GM11168 (cell line): ENCODE measurements around the gene LBHD2.

Source experiments
- in situ Hi-C: fragments of 300-500 bp; cut with MboI; formaldehyde crosslinking; loops from one replicate; pipeline ENCODE4 v1.12.0; 2022; ENCODE audit warnings: low sequenced_read_pairs; ENCODE audit not compliant: unreplicated experiment

Gene LBHD2

GRCh38 chr14:103127861-103128598 is 44.0 kb downstream of the LBHD2 start:
- in situ Hi-C loops: no loop called here

- in situ Hi-C loops: no loop called here
Measured at GRCh38 chr14:103128631-103129300, 44.8 kb downstream of the LBHD2 start.

- in situ Hi-C loops: no loop called here
Measured at GRCh38 chr14:103129301-103130016, 45.4 kb downstream of the LBHD2 start.

GRCh38 chr14:103130017-103130764 is 46.2 kb downstream of the LBHD2 start:
- in situ Hi-C loops: no loop called here

- in situ Hi-C loops: no loop called here
Measured at GRCh38 chr14:103130965-103131364, 47.0 kb downstream of the LBHD2 start.

- in situ Hi-C loops: no loop called here
Measured at GRCh38 chr14:103131580-103131979, 47.6 kb downstream of the LBHD2 start.

GRCh38 chr14:103132381-103133209 is 48.6 kb downstream of the LBHD2 start:
- in situ Hi-C loops: no loop called here

GRCh38 chr14:103133210-103134140 is 49.5 kb downstream of the LBHD2 start:
- in situ Hi-C loops: no loop called here

- in situ Hi-C loops: no loop called here
Measured at GRCh38 chr14:103134405-103134804, 50.4 kb downstream of the LBHD2 start.

GRCh38 chr14:103134919-103135318 is 50.9 kb downstream of the LBHD2 start:
- in situ Hi-C loops: no loop called here

GRCh38 chr14:103135333-103136260 is 51.6 kb downstream of the LBHD2 start:
- in situ Hi-C loops: no loop called here

GRCh38 chr14:103136388-103137271 is 52.6 kb downstream of the LBHD2 start:
- in situ Hi-C loops: no loop called here

GRCh38 chr14:103137689-103138300 is 53.8 kb downstream of the LBHD2 start:
- in situ Hi-C loops: no loop called here

- in situ Hi-C loops: no loop called here
Measured at GRCh38 chr14:103138301-103139131, 54.5 kb downstream of the LBHD2 start.
